Bronchial epithelial cell (primary cell): Measurements from ENCODE around the gene RHBDL3. TPM values are rescaled to one million over a fixed set of nuclear protein-coding genes. Genes with fewer than 3 reads are reported as not detected.

Experiments
- DNase-seq: peaks from one replicate; pipeline ENCODE4 v3.0.0-alpha.2; 2010; ENCODE audit warnings: low read depth
- FAIRE-seq: peaks from 2 replicates; lab custom pipeline; 2011; peaks lifted over from hg19 to GRCh38; lab: Jason Lieb, UNC
- H3K27me3 ChIP-seq: 2 replicates; pipeline ENCODE4 v1.5.1; 2011; ENCODE audit warnings: low read length; ENCODE audit not compliant: control insufficient read depth, insufficient read depth
- H3K36me3 ChIP-seq: 2 replicates; pipeline ENCODE4 v1.5.1; 2011; ENCODE audit warnings: low read length; ENCODE audit not compliant: control insufficient read depth, insufficient read depth
- H3K4me3 ChIP-seq: 2 replicates; pipeline ENCODE4 v1.5.1; 2011; ENCODE audit warnings: mild to moderate bottlenecking, low read depth, low read length, control low read depth
- CTCF ChIP-seq: IDR thresholded peaks from 2 replicates; pipeline ENCODE4 v1.5.1; 2011; ENCODE audit warnings: mild to moderate bottlenecking, moderate library complexity, low read length, control low read depth, inconsistent platforms; ENCODE audit not compliant: insufficient read depth, severe bottlenecking
- total RNA-seq: library from RNA; depleted of rRNA; stranded (reverse); fragments of >200 nt; gene quantifications from 2 replicates; pipeline ENCODE4 v1.2.1, GENCODE V29; 2014

Gene RHBDL3
- total RNA-seq, 1 donor from 2014 or later: not detected

GRCh38 chr17:32256012-32256700 is 9.5 kb upstream of the RHBDL3 start:
- DNase-seq (no peak), FAIRE-seq (no peak)
- Histone ChIP-seq H3K36me3 (no peaks in the 10 kb centered on the region), H3K4me3 (no peak overlapping the region), H3K27me3 (peaks cover 3% of the 10 kb centered on the region)
- no peak for TF ChIP-seq CTCF

GRCh38 chr17:32256701-32257019 is 9.0 kb upstream of the RHBDL3 start:
- Histone ChIP-seq H3K36me3 (no peaks in the 10 kb centered on the region), H3K27me3 (peaks cover 4% of the 10 kb centered on the region), H3K4me3 (no peak overlapping the region)
- no peak for TF ChIP-seq CTCF
- DNase-seq (no peak), FAIRE-seq (no peak)

GRCh38 chr17:32258383-32259140 is 7.1 kb upstream of the RHBDL3 start:
- DNase-seq (no peak), FAIRE-seq (no peak)
- TF ChIP-seq CTCF: no peak
- Histone ChIP-seq H3K4me3 (no peak overlapping the region), H3K27me3 (peaks cover 18% of the 10 kb centered on the region), H3K36me3 (no peaks in the 10 kb centered on the region)

- DNase-seq: peak; percentile 19
- FAIRE-seq: no peak
- Histone ChIP-seq H3K27me3 (peaks cover 24% of the 10 kb centered on the region), H3K4me3 (no peak overlapping the region), H3K36me3 (no peaks in the 10 kb centered on the region)
- TF ChIP-seq CTCF: no peak
Measured at GRCh38 chr17:32259586-32259985, 6.0 kb upstream of the RHBDL3 start.

- no peak for FAIRE-seq
- H3K4me3 ChIP-seq: no peak overlapping the region
- no peaks in the 10 kb centered on the region for H3K36me3 ChIP-seq
- DNase-seq: peak; percentile 31
- no peak for TF ChIP-seq CTCF
- H3K27me3 ChIP-seq: peaks cover 33% of the 10 kb centered on the region
Measured at GRCh38 chr17:32261417-32261736, 4.3 kb upstream of the RHBDL3 start.
